WTC11 (cell line): ENCODE results near the gene RBCK1. TPM values are rescaled to one million over a fixed set of nuclear protein-coding genes. Genes with fewer than 3 reads are reported as not detected.

Experiments
- ATAC-seq: fragments of 200-7000 bp; cut with Tn5 transposase; 2 replicates; pipeline ENCODE4 v1.10.0; 2021; ENCODE audit warnings: mild to moderate bottlenecking, moderate library complexity
- CTCF ChIA-PET: fragments of 300-600 bp; sonication (Branson Sonifier 250); formaldehyde crosslinking; loops from one replicate; lab custom pipeline; 2021; ENCODE audit warnings: antibody characterized with exemption; lab: Charles Lee
- POLR2A ChIA-PET: fragments of 350-600 bp; sonication (Branson Sonifier 250); formaldehyde crosslinking; loops from one replicate; lab custom pipeline; 2021; ENCODE audit warnings: antibody characterized with exemption; lab: Charles Lee
- DNase-seq: peaks from one replicate; pipeline ENCODE4 v3.0.0; 2021; ENCODE audit warnings: low spot score
- H3K27ac Mint-ChIP-seq: 2 replicates; pipeline ENCODE4 v1.8.0; 2021; ENCODE audit warnings: mixed read lengths
- H3K27me3 Mint-ChIP-seq: 2 replicates; pipeline ENCODE4 v1.8.0; 2021; ENCODE audit warnings: low read depth, mild to moderate bottlenecking, moderate library complexity, mixed read lengths
- H3K36me3 Mint-ChIP-seq: 2 replicates; pipeline ENCODE4 v1.8.0; 2021; ENCODE audit warnings: mixed read lengths
- H3K4me1 Mint-ChIP-seq: 2 replicates; pipeline ENCODE4 v1.8.0; 2022; ENCODE audit warnings: mixed read lengths
- H3K4me3 Mint-ChIP-seq: 2 replicates; pipeline ENCODE4 v1.8.0; 2021; ENCODE audit warnings: mild to moderate bottlenecking, moderate library complexity, mixed read lengths
- H3K9me3 Mint-ChIP-seq: 2 replicates; pipeline ENCODE4 v1.8.0; 2021; ENCODE audit warnings: mixed read lengths
- E2F4 ChIP-seq: sonication (generic); formaldehyde crosslinking; IDR thresholded peaks from 2 replicates; pipeline ENCODE4 v1.8.1; 2022; ENCODE audit warnings: low read depth, mild to moderate bottlenecking, moderate library complexity, missing genetic modification reagents, borderline replicate concordance
- ETV6 ChIP-seq: sonication (generic); formaldehyde crosslinking; IDR thresholded peaks from 2 replicates; pipeline ENCODE4 v1.8.1; 2022; ENCODE audit warnings: mild to moderate bottlenecking, missing genetic modification reagents
- FOXP4 ChIP-seq: sonication (generic); formaldehyde crosslinking; IDR thresholded peaks from 2 replicates; pipeline ENCODE4 v1.8.0; 2022; ENCODE audit warnings: mild to moderate bottlenecking, missing genetic modification reagents
- GABPB1 ChIP-seq: sonication (generic); formaldehyde crosslinking; IDR thresholded peaks from 2 replicates; pipeline ENCODE4 v1.8.1; 2023; ENCODE audit warnings: mild to moderate bottlenecking, missing genetic modification reagents
- JUN ChIP-seq: sonication (generic); formaldehyde crosslinking; IDR thresholded peaks from 2 replicates; pipeline ENCODE4 v1.8.0; 2023; ENCODE audit warnings: mild to moderate bottlenecking, missing genetic modification reagents
- MXD4 ChIP-seq: fragments of 250-450 bp; sonication (Bioruptor Pico); IDR thresholded peaks from 2 replicates; pipeline ENCODE4 v1.8.0; 2021; ENCODE audit warnings: mild to moderate bottlenecking, moderate library complexity, borderline replicate concordance
- NFATC4 ChIP-seq: fragments of 250-450 bp; sonication (Bioruptor Pico); IDR thresholded peaks from 2 replicates; pipeline ENCODE4 v1.9.0; 2021; ENCODE audit warnings: mild to moderate bottlenecking
- NFE2L1 ChIP-seq: sonication (generic); formaldehyde crosslinking; IDR thresholded peaks from 2 replicates; pipeline ENCODE4 v1.8.1; 2023; ENCODE audit warnings: missing genetic modification reagents
- NR1H2 ChIP-seq: sonication (generic); formaldehyde crosslinking; IDR thresholded peaks from 2 replicates; pipeline ENCODE4 v1.9.0; 2021; ENCODE audit warnings: mild to moderate bottlenecking, moderate library complexity, missing genetic modification reagents
- NR2C2 ChIP-seq: sonication (generic); formaldehyde crosslinking; IDR thresholded peaks from 2 replicates; pipeline ENCODE4 v1.8.0; 2022; ENCODE audit warnings: mild to moderate bottlenecking, missing genetic modification reagents
- PRRX2 ChIP-seq: fragments of 250-450 bp; sonication (Bioruptor Pico); IDR thresholded peaks from 2 replicates; pipeline ENCODE4 v1.8.0; 2021; ENCODE audit warnings: mild to moderate bottlenecking
- SP1 ChIP-seq: sonication (generic); formaldehyde crosslinking; conservative IDR thresholded peaks from 2 replicates; pipeline ENCODE4 v1.8.1; 2022; ENCODE audit warnings: missing genetic modification reagents
- STAT6 ChIP-seq: sonication (generic); formaldehyde crosslinking; conservative IDR thresholded peaks from 2 replicates; pipeline ENCODE4 v1.8.1; 2023; ENCODE audit warnings: mild to moderate bottlenecking, low read depth, missing genetic modification reagents, moderate library complexity
- TCF7 ChIP-seq: sonication (generic); formaldehyde crosslinking; IDR thresholded peaks from 2 replicates; pipeline ENCODE4 v1.8.0; 2022; ENCODE audit warnings: mild to moderate bottlenecking, low read depth, missing genetic modification reagents, moderate library complexity
- TEAD1 ChIP-seq: sonication (generic); formaldehyde crosslinking; IDR thresholded peaks from 2 replicates; pipeline ENCODE4 v1.8.0; 2022; ENCODE audit warnings: mild to moderate bottlenecking, missing genetic modification reagents
- ZBTB21 ChIP-seq: sonication (generic); formaldehyde crosslinking; IDR thresholded peaks from 2 replicates; pipeline ENCODE4 v1.8.1; 2023; ENCODE audit warnings: mild to moderate bottlenecking, missing genetic modification reagents, borderline replicate concordance
- ZNF138 ChIP-seq: sonication (generic); formaldehyde crosslinking; conservative IDR thresholded peaks from 2 replicates; pipeline ENCODE4 v1.8.1; 2022; ENCODE audit warnings: mild to moderate bottlenecking, moderate library complexity, missing genetic modification reagents
- ZNF416 ChIP-seq: fragments of 250-450 bp; sonication (Bioruptor Pico); IDR thresholded peaks from 2 replicates; pipeline ENCODE4 v1.9.0; 2021; ENCODE audit warnings: mild to moderate bottlenecking, inconsistent platforms
- total RNA-seq: library from RNA; stranded (reverse); gene quantifications from 3 replicates; pipeline ENCODE4 v1.2.3, GENCODE V29; 2021
- TF ChIP-seq, protein P1 (sequence below): sonication (generic); formaldehyde crosslinking; IDR thresholded peaks from 2 replicates; pipeline ENCODE4 v1.8.1; 2023; ENCODE audit warnings: mild to moderate bottlenecking, missing genetic modification reagents, moderate library complexity
- TF ChIP-seq, protein P2 (sequence below): fragments of 250-450 bp; sonication (Bioruptor Pico); IDR thresholded peaks from 2 replicates; pipeline ENCODE4 v1.8.0; 2021; ENCODE audit warnings: mild to moderate bottlenecking
- TF ChIP-seq, protein P3 (sequence below): fragments of 250-450 bp; sonication (Bioruptor Pico); IDR thresholded peaks from 2 replicates; pipeline ENCODE4 v1.9.0; 2021; ENCODE audit warnings: mild to moderate bottlenecking

Gene RBCK1
- total RNA-seq, 1 experiment from 2014 or later: 75.2 TPM

- TF ChIP-seq TCF7 (CRISPR knock-in tag) (no peak), SP1 (CRISPR knock-in tag) (no peak), ZNF138 (CRISPR knock-in tag) (no peak), FOXP4 (no peak)
- ChIA-PET CTCF (no interaction called here), POLR2A (no interaction called here)
- Mint-ChIP-seq H3K27me3 (peaks cover 8% of the 10 kb centered on the region; the same call in 1 of the 2 replicates), H3K9me3 (no peaks in the 10 kb centered on the region), H3K4me3 (no peak overlapping the region), H3K36me3 (peaks cover 24% of the 10 kb centered on the region), H3K27ac (no peak overlapping the region), H3K4me1 (peaks cover 3% of the 10 kb centered on the region; the same call in 1 of the 2 replicates)
- ATAC-seq: no peak
- DNase-seq: no peak
These were observed 20.0 kb downstream of the RBCK1 start for GRCh38 chr20:427849-428657.

GRCh38 chr20:428658-429200 is 20.6 kb downstream of the RBCK1 start:
- Mint-ChIP-seq H3K4me1 (peaks cover 9% of the 10 kb centered on the region), H3K27me3 (peaks cover 15% of the 10 kb centered on the region), H3K36me3 (peaks cover 23% of the 10 kb centered on the region), H3K9me3 (no peaks in the 10 kb centered on the region), H3K27ac (no peak overlapping the region), H3K4me3 (no peak overlapping the region)
- peak; percentile 83 for ATAC-seq
- ChIA-PET CTCF (no interaction called here), POLR2A (no interaction called here)
- TF ChIP-seq PRRX2 (CRISPR knock-in tag) (no peak), NFATC4 (no peak), E2F4 (CRISPR knock-in tag) (no peak), ZBTB21 (CRISPR knock-in tag) (no peak), TEAD1 (CRISPR knock-in tag) (no peak), NR1H2 (CRISPR knock-in tag) (no peak), NR2C2 (CRISPR knock-in tag) (no peak), ETV6 (CRISPR knock-in tag) (no peak), STAT6 (no peak), ZNF416 (CRISPR knock-in tag) (no peak), JUN (CRISPR knock-in tag) (no peak), NFE2L1 (CRISPR knock-in tag) (no peak), TCF7 (CRISPR knock-in tag) (no peak), MXD4 (CRISPR knock-in tag) (no peak), GABPB1 (CRISPR knock-in tag) (no peak)
- TF ChIP-seq, protein P1, sequence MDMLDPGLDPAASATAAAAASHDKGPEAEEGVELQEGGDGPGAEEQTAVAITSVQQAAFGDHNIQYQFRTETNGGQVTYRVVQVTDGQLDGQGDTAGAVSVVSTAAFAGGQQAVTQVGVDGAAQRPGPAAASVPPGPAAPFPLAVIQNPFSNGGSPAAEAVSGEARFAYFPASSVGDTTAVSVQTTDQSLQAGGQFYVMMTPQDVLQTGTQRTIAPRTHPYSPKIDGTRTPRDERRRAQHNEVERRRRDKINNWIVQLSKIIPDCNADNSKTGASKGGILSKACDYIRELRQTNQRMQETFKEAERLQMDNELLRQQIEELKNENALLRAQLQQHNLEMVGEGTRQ (CRISPR knock-in tag): no peak
- TF ChIP-seq, protein P2, sequence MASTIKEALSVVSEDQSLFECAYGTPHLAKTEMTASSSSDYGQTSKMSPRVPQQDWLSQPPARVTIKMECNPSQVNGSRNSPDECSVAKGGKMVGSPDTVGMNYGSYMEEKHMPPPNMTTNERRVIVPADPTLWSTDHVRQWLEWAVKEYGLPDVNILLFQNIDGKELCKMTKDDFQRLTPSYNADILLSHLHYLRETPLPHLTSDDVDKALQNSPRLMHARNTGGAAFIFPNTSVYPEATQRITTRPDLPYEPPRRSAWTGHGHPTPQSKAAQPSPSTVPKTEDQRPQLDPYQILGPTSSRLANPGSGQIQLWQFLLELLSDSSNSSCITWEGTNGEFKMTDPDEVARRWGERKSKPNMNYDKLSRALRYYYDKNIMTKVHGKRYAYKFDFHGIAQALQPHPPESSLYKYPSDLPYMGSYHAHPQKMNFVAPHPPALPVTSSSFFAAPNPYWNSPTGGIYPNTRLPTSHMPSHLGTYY (CRISPR knock-in tag): no peak
- TF ChIP-seq, protein P3, sequence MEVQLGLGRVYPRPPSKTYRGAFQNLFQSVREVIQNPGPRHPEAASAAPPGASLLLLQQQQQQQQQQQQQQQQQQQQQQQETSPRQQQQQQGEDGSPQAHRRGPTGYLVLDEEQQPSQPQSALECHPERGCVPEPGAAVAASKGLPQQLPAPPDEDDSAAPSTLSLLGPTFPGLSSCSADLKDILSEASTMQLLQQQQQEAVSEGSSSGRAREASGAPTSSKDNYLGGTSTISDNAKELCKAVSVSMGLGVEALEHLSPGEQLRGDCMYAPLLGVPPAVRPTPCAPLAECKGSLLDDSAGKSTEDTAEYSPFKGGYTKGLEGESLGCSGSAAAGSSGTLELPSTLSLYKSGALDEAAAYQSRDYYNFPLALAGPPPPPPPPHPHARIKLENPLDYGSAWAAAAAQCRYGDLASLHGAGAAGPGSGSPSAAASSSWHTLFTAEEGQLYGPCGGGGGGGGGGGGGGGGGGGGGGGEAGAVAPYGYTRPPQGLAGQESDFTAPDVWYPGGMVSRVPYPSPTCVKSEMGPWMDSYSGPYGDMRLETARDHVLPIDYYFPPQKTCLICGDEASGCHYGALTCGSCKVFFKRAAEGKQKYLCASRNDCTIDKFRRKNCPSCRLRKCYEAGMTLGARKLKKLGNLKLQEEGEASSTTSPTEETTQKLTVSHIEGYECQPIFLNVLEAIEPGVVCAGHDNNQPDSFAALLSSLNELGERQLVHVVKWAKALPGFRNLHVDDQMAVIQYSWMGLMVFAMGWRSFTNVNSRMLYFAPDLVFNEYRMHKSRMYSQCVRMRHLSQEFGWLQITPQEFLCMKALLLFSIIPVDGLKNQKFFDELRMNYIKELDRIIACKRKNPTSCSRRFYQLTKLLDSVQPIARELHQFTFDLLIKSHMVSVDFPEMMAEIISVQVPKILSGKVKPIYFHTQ (CRISPR knock-in tag): no peak
- TF ChIP-seq, all 79 proteins: peak for 0
- peak; percentile 56 for DNase-seq
